Spleen (tissue), 7 donors: Measurements from ENCODE around the gene GRN.

Experiments used
- CTCF ChIP-seq, 11 experiments: fragments of 200-600 bp in 7 of 11; fragments of 450-650 bp in 4 of 11; sonication (generic) in 4 of 11; IDR thresholded peaks in 8 of 11; conservative IDR thresholded peaks in 3 of 11; 1 replicate in 7 of 11; 2 replicates in 4 of 11; pipeline versions ENCODE4 v1.4.0 to v1.8.0; 2016 to 2021; ENCODE audit warnings: antibody characterized with exemption in 11 of 11, inconsistent platforms in 4 of 11, mild to moderate bottlenecking in 1 of 11
- POLR2AphosphoS5 ChIP-seq, 3 donors: sonication (generic); formaldehyde crosslinking; IDR thresholded peaks; one replicate each; pipeline ENCODE4 v1.5.1; 2017; ENCODE audit warnings: antibody characterized with exemption in 3 of 3
- donor health status: DM: no; HTN: no; CAD: no; lungs with moderate emphysema.
- donor health status: DM: no; HTN: no; CAD: no.
- donor health status: DM: no; HTN: no; CAD: no.

DNA sequence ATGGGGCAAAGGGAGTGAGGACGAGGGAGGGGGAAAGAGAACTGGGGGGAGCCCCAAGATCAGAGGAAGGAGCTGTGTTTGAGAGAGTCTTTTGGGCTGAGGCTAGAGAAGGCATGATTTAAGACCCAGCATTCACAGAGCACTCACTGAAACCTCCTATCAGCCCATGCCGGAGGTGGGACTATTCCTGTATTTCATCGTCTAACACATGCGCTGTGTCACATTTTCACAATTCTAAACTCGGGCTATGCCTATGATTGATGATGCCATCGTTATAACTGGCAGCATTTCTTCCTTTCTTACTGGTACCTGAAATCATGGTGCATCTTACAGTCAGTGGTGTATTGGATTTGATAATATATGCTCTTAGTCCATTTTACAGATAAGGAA lies 15.0 kb downstream of the GRN start:
- TF ChIP-seq POLR2AphosphoS5 (IDR thresholded peaks at IDR 0.05): no peak
- no peak for TF ChIP-seq CTCF (IDR thresholded peaks at IDR 0.05 in 8 of 11, conservative IDR thresholded peaks at IDR 0.05 in 3 of 11)
